Activated T-cell treated with anti-CD3 and anti-CD28 coated beads, Interleukin-2, amount 50 U/mL, for 1 hour (primary cell): ENCODE data around the gene HGFAC.
"Not testable (repeated sequence)": the region's sequence is repeated elsewhere in the genome, so short reads cannot be mapped to it uniquely, and the experiment has no call there.

Experiments used
- DNase-seq: peaks from one replicate; pipeline ENCODE4 v3.0.0-alpha.2; 2020

Gene HGFAC

GRCh38 chr4:3444351-3445110 is 2.8 kb downstream of the HGFAC start:
- DNase-seq, result no peak

- no peak for DNase-seq
Observed at GRCh38 chr4:3445111-3445820, 3.5 kb downstream of the HGFAC start.

GRCh38 chr4:3445829-3446545 is 4.2 kb downstream of the HGFAC start:
- DNase-seq, result no peak

GRCh38 chr4:3446631-3447320 is 5.0 kb downstream of the HGFAC start:
- DNase-seq, result no peak

GRCh38 chr4:3447431-3448395 is 5.9 kb downstream of the HGFAC start:
- DNase-seq, result no peak

GRCh38 chr4:3449047-3449573 is 7.3 kb downstream of the HGFAC start:
- DNase-seq, result no peak

GRCh38 chr4:3449574-3450534 is 8.1 kb downstream of the HGFAC start:
- DNase-seq, result no peak

GRCh38 chr4:3450643-3451042 is 8.9 kb downstream of the HGFAC start:
- DNase-seq, result no peak

GRCh38 chr4:3451956-3452355 is 10.2 kb downstream of the HGFAC start:
- no peak for DNase-seq

- DNase-seq, result no peak
Observed at GRCh38 chr4:3452376-3452775, 10.6 kb downstream of the HGFAC start.

- DNase-seq, result not testable (repeated sequence)
Observed at GRCh38 chr4:3455596-3455995, 13.8 kb downstream of the HGFAC start.

GRCh38 chr4:3458371-3458770 is 16.6 kb downstream of the HGFAC start:
- DNase-seq, result no peak

- not testable (repeated sequence) for DNase-seq
Observed at GRCh38 chr4:3459156-3459555, 17.4 kb downstream of the HGFAC start.

- DNase-seq, result no peak
Observed at GRCh38 chr4:3460926-3461325, 19.2 kb downstream of the HGFAC start.

- no peak for DNase-seq
Observed at GRCh38 chr4:3461515-3462291, 19.9 kb downstream of the HGFAC start.

- no peak for DNase-seq
Observed at GRCh38 chr4:3462321-3462789, 20.6 kb downstream of the HGFAC start.

GRCh38 chr4:3462790-3463415 is 21.1 kb downstream of the HGFAC start, which contains the start of gene DOK7:
DOK7 (plus strand) TSS chr4:3463306; CDS start chr4:3463376, 70 bp downstream.
- no peak for DNase-seq

- DNase-seq, result no peak
Observed at GRCh38 chr4:3463556-3464348, 22.0 kb downstream of the HGFAC start.
